D721Med (cell line): Measurements from ENCODE around the gene ASB10.

Source experiments
- DNase-seq: peaks from one replicate; pipeline ENCODE4 v3.0.0; 2011; ENCODE audit warnings: low spot score; ENCODE audit not compliant: insufficient read length
- FAIRE-seq: peaks from 2 replicates; lab custom pipeline; 2011; peaks lifted over from hg19 to GRCh38; lab: Jason Lieb, UNC
- CTCF ChIP-seq: IDR thresholded peaks from 2 replicates; pipeline ENCODE4 v1.5.1; 2012; ENCODE audit warnings: mild to moderate bottlenecking, control low read depth; ENCODE audit not compliant: insufficient read depth; ENCODE audit errors: missing control alignments

Gene ASB10

GRCh38 chr7:151231080-151231479 is 44.0 kb upstream of the ASB10 start:
- DNase-seq (no peak), FAIRE-seq (no peak)
- no peak for TF ChIP-seq CTCF

GRCh38 chr7:151229249-151229648 is 42.2 kb upstream of the ASB10 start:
- FAIRE-seq: no peak
- DNase-seq: no peak
- TF ChIP-seq CTCF: no peak

GRCh38 chr7:151228024-151228866 is 41.2 kb upstream of the ASB10 start:
- FAIRE-seq (no peak), DNase-seq (no peak)

GRCh38 chr7:151226875-151227782 is 40.1 kb upstream of the ASB10 start, which contains the start of gene ABCF2:
Gene ABCF2 (minus strand): TSS chr7:151227205. CDS start chr7:151226458, 747 bp downstream.
- FAIRE-seq: no peak
- no peak for TF ChIP-seq CTCF
- DNase-seq: peak; percentile 96

More at GRCh38 chr7:151228024-151228866, 41.2 kb upstream of the ASB10 start:
- no peak for TF ChIP-seq CTCF

- FAIRE-seq: no peak
- no peak for DNase-seq
- no peak for TF ChIP-seq CTCF
Observed at GRCh38 chr7:151226560-151226874, 39.5 kb upstream of the ASB10 start.

- TF ChIP-seq CTCF: no peak
- FAIRE-seq (no peak), DNase-seq (no peak)
Observed at GRCh38 chr7:151225948-151226510, 39.0 kb upstream of the ASB10 start.
